ENCODE data around the gene ZNF8.
A peak's percentile ranks its signal among the peaks of the same experiment; 100 is the strongest.
"Not testable (repeated sequence)": the region's sequence is repeated elsewhere in the genome, so short reads cannot be mapped to it uniquely, and the experiment has no call there.

The ZNF8 gene

DNA sequence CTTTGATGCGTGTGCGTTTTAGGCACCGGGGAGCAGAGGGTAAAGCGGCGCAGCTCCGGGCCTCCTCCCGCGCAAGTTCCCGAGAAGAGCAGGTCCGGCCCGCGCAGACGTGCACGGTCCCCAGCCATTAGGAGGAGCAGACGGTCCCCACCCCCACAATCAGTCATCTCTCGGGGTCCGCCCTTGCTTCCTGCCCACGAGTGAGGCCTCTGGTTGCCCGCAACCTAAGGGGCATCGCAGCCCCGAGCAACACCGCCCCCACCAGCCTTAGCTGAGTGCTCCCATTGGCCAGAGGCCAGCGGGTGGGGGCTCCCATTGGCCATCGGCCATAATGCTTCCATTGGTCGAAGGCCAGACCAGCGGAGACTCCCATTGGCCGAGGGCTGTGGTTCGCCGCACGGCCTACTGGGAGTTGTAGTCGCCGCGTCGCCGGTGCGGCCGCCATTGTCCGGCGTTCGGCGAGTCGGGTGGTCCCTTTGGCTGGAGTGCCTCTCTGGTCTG lies at the start of gene ZNF8:
ZNF8 (plus strand) TSS at position 415 of the 501 bp plus-strand sequence. CDS start 127 bp downstream, outside the sequence.
- peak; percentile 87 to 89 for DNase-seq (ENCODE audit: low read depth in 2 of 2)

DNA sequence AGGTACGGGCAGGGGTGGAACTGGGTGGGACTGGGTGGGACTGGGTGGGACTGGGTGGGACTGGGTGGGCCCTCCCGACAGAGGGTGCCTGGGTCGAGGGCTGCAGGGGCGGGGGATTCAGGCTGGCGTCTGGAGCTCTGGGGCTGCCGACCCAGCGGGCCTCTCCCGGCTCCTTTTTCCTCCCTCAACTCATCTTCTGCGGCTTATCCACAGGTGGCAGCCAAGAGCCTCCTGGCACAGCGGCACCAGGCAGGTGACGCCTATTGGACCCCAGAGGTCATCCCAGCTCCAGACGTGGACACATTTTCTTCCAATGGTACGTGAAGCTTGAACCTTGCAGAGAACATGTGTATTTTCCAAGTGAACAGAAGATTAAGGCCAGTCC lies 49.5 kb upstream of the ZNF8 start:
- DNase-seq (ENCODE audit: low read depth in 2 of 2): no peak

DNA sequence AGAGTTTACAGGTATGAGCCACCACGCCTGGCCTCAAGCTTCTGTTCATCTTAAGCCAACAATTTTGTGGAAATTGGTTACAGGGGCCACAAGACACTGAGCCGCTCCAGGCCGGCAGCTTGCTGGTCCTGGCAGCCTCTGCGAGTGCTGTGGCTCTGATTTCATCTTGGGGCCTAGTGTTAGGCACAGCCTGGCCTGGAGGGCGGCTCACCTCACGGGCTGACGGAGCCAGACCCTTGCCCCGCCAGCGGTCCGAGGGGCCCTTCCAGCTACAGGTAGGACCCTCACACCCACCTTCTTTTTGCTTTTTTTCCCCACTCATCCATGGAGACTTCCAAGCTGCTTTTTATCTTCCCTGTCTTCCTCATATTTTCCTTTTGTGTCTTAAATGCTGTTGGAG lies 41.4 kb upstream of the ZNF8 start:
- DNase-seq (ENCODE audit: low read depth in 2 of 2): no peak

DNA sequence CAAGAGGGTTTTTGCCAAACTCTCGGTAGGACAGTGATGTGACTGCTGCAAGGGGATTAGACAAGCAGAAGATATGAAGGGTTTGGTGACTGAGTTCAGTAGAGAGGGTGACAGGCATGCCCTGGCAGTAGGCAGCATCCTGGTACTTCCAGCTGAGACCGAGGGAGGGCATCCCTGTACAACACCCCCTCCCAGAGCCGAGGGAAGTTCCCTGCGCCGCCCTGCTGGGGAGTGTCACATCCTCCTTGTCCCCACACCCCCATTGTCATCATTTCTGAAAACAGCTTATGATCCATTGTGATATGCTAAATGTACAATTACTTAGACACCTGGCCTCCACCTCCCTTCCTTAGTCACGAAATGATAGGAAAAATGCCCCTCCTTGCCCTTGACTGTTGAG lies 35.4 kb upstream of the ZNF8 start:
- DNase-seq (ENCODE audit: low read depth in 2 of 2): no peak

DNA sequence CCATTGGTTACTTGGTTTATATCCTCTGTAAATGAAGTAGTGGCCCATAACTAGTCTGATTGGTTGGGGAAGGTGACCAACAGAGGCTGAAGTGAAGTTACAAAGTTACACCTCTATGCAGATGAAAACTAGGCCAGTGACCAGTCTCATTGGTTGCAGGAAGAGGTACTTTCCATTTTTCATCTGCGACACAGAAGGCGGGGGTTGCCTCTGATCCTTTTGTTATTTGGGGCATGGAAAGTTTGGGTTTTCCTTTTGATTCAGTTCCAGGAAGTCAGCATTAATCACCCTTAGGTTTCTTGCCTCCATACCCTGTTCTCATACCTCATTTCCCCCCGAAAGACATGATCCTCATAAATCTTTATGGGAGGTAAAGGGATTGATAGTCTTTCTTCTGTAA lies 29.9 kb upstream of the ZNF8 start:
- no peak for DNase-seq (ENCODE audit: low read depth in 2 of 2)

DNA sequence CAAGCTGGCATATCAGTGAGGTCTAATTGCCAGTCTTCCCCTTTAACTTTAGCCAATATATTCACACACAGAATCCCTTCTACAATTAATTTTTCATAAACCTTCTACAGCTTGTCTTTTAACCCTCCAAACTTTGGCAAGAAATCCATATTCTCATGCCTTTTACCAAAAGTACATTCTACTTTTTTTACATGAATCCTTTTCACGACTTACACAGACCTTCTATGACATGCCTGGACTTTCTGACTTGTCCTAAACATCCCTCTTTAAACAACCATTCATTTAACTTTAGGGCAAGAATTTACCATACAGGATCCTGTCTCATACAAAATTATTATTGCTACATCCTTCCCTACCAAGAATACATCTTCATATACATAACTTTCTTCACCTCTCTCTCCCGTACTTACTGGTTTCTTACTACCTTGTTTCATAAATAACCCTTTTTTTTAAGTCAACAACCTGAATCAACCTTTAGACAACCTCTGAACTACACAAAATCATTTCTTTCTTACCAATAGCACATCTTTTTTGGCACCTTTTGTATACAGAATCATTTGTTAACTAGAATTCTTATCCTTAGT lies 26.6 kb upstream of the ZNF8 start:
- DNase-seq (ENCODE audit: low read depth in 2 of 2): no peak

DNA sequence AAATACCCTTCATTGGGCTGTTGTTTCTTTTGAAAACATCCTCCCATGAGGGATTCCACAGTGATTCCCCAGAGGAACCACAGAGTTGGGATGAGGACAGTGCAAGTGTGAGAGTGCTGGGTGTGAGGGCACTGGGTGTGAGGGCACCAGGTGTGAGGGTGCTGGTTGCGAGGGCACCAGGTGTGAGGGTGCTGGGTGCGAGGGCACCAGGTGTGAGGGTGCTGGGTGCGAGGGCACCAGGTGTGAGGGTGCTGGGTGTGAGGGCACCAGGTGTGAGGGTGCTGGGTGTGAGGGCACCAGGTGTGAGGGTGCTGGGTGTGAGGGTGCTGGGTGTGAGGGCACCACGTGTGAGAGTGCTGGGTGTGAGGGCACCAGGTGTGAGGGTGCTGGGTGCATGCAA lies 20.5 kb upstream of the ZNF8 start:
- DNase-seq (ENCODE audit: low read depth in 2 of 2): not testable (repeated sequence)

DNA sequence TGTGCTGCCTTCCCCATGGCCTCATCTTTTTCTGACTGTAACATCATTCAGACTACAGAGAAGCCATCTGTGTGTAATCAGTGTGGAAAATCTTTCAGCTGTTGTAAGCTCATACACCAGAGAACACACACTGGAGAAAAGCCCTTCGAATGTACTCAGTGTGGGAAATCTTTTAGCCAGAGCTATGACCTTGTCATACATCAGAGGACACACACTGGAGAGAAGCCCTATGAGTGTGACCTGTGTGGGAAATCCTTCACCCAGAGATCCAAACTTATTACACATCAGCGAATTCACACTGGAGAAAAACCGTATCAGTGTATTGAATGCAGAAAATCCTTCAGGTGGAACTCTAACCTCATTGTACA lies 17.2 kb upstream of the ZNF8 start:
- DNase-seq (ENCODE audit: low read depth in 2 of 2): no peak

DNA sequence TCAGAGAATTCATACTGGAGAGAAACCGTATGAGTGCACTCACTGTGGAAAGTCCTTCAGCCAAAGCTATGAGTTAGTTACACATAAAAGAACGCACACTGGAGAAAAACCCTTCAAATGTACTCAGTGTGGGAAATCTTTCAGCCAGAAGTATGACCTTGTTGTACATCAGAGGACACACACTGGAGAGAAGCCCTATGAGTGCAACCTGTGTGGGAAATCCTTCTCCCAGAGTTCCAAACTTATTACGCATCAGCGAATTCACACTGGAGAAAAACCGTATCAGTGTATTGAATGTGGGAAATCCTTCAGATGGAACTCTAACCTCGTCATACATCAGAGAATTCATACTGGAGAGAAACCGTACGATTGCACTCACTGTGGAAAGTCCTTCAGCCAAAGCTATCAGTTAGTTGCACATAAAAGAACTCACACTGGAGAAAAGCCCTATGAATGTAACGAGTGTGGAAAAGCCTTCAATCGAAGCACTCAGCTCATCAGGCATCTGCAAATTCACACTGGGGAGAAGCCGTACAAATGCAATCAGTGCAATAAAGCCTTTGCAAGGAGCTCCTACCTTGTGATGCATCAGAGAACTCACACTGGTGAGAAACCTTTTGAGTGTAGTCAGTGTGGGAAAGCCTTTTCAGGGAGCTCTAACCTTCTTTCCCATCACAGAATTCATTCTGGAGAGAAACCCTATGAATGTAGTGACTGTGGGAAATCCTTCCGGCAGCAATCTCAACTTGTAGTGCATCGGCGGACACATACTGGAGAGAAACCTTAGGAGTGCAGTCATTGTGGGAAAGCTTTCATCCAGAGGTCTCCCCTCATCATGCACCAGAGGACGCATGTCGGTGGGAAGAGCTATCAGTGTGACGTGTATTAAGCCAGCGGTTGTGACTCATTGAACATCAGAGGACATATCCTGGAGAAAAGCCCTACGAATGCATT lies 16.5 kb upstream of the ZNF8 start:
- no peak for DNase-seq (ENCODE audit: low read depth in 2 of 2)

DNA sequence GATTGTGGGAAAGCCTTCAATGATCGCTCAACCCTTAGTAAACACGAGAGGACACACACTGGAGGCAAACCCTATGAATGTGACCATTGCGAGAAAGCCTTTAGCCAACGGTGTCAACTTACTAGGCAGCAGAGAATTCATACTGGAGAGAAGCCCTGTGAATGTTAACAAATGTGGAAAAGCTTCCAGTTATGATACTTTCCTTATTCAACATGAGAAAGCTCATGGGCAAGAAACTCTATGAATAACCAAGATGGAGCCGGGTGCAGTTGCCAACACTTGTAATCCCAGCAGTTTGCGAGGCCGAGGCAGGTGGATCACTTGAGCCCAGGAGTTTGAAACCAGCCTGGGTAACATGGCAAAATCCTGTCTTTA lies 15.8 kb upstream of the ZNF8 start:
- DNase-seq (ENCODE audit: low read depth in 2 of 2): no peak

DNA sequence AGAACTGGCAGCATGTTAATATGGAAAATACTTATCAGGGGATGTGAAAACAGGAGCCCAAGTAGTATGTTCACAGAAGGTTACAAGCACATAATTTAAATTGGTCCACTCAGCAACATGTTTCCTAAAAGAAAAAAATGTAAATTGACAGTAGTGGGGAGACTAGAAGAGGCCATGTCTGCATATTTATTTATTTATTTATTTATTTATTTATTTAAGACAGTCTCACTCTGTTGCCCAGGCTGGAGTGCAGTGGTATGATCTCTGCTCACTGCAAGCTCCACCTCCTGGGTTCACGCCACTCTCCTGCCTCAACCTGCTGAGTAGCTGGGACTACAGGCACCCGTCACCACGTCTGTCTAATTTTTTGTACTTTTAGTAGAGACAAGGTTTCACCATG lies 13.7 kb upstream of the ZNF8 start:
- no peak for DNase-seq (ENCODE audit: low read depth in 2 of 2)

DNA sequence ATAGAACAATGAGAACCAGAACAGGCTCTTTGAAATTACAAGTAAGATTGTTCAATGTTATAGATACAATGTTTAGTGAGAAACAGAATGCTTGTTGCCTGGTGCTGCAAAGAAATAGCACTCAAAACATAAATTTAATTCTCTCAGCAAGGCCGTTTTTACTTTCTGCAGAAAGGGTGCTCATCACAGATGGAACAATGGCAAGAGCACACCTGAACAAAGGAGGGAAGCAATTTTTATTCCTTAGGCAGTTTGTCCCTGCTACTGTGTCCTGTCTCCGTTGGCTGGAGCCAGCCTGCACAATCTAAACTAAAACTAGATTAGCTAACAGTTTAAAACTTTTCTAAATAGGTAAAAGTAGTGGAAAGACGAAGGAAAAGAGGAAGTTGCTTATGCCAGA lies 10.4 kb upstream of the ZNF8 start:
- no peak for DNase-seq (ENCODE audit: low read depth in 2 of 2)

DNA sequence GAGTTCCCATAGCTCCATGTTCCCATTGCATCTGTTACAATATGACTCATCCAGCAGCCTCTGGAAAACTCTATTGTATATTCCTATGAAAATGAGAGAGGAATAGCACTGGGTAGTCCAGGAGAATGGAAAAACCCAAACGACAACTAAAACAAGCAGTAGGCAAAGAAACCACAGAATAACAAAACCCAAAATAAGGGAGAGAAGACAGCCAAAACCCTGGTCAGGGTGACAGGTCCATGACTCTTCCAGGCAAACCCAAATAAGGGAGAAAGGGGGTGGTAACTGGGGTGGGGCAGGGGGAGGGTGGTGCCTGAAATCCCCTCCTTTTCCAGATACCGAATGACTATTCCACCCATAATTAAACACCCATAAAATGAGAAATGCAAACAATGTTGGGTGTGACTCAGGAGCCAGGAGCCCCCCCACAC lies 4.0 kb upstream of the ZNF8 start:
- DNase-seq (ENCODE audit: low read depth in 2 of 2): no peak

DNA sequence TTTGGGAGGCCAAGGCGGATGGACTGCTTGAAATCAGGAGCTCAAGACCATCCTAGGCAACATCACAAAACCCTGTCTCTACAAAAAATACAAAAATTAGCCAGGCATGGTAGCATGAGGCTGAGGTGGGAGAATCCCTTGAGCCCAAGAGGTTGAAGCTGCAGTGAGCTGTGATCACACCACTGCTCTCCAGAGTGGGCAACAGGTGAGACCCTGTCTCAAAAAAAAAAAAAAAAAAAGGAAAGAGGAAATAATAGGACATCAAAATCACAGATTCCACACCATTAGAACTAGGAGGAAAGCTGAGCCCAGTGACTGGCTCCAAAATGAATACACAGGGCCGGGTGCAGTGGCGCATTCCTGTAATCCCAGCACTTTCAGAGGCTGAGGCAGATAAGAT lies 3.2 kb upstream of the ZNF8 start:
- DNase-seq (ENCODE audit: low read depth in 2 of 2): no peak

DNA sequence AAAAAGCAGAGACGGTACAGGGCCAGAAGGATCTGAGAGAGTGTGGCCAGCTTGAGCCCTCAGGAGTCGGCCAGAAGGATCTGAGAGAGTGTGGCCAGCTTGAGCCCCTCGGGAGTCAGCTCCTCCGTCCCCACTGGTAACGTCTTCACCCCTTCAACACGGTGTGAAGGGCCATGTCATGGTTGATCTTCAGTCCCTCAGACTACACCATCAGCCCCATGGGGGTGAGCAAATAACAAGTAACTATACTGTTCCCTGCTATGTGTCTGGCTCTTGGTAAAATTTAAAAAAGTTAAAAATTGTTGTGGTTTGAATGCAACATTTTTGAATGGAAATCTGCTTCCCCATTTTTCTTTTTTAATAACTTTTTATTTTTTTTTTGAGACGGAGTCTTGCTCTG lies 1.6 kb upstream of the ZNF8 start:
- DNase-seq (ENCODE audit: low read depth in 2 of 2): no peak

DNA sequence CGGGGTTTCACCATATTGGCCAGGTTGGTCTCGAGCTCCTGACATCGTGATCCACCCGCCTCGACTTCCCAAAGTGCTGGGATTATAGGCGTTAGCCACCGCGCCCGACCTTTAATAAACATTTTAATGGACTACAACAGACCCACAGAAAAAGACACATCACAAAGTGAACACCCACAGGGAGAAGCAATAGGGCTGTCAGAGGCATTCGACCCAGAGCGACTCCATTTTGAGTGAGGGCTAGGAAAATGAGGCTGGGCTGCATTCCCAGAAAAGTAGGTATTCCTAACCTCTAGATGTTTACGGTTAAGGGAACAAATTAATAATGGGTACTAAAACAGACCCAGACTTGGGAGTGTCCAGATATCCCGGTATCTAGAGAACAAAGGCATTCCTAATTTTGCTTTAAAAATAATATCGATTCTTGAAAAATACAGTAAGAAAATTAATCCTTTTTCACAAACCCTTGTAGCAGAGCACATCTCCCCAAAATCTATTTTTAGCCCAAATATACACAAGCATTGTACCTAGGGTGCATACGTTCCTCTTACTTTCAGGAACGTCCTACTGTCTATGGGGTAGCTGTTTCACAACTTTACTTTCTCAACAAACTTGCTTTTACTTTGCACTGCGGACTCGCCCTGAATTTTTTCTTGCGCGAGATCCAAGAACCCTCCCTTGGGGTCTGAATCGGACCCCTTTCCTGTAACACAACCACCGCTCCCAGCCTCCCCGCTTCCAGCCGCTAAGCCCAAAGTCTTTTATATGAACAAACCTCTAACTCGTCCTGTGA lies 811 bp upstream of the ZNF8 start:
- no peak for DNase-seq (ENCODE audit: low read depth in 2 of 2)

DNA sequence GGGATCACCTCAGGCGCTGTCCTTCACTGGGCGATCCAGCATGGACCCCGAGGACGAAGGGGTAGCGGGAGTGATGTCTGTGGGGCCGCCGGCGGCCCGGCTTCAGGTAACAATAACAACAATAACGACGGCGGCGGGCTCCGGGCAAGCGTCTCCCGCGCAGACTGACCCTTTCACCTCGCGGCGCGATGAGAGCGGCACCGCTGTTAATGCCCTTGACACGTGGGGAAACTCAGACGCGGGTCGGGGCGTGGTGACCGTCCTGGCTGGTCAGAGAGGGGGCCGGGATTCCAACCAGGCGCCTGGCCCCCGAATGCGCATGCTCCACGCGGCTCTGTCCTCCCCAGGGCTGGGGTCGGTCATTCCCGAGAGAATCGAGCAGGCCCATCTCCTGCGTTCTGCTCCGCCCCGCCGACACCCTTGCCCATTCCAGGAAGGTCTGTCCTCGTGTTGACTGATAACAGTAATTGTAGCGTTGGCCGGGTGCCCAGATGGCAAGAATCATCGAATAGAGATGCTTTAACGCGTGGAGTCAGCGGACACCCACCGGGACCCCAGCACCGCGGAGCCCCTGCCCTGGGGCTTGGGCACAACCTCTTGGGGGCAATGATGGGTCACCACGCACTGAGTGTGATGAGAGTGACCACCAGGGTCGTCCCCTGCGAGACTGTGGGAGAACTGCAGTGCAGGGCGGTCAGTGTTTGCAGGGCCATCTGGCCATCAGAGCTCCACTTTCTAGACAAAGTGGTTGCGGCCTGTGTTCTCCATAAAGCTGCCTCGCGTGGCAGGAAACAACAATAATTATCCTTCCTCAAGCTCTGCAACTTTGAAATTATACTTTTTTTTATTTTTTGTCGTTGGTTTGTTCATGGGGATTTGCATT lies 528 bp downstream of the ZNF8 start:
- DNase-seq (ENCODE audit: low read depth in 2 of 2): peak; percentile 2 to 7

DNA sequence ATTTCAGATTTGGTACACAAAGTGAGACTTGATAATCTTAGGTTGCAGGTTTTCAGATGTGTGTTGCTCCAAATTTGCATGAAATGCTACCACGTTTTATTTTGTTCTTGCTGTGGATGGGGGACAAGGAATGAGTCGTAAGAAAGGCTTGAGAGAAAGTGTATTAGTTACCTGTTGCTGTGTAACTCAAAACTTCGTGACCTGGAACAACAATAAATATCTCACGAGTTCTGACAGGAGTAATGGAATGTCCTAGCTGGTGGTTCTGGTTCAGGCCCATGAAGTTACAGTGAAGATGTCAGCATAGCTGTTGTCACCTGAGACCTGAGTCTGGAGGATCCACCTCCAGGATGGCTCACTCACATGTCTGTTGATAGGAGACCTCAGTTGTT lies 1.2 kb downstream of the ZNF8 start:
- no peak for DNase-seq (ENCODE audit: low read depth in 2 of 2)

DNA sequence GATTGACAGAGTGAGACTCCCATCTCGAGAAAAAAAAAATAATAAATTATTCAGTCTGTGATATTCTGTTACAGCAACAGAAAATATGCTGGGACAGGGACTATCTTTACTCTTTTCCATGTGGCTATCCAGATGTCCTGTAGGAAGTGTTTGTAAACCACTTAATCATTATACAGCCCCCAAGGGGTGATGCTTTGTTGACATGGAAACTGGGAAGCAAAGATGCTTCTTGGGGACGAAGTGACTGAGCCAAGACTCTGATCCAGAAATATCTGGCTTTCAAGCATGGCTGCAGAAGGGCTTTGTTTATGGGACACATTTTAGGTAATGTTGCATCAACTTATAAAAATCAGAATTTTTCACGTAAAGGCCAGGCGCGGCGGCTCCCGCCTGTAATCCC lies 5.4 kb downstream of the ZNF8 start:
- no peak for DNase-seq (ENCODE audit: low read depth in 2 of 2)

DNA sequence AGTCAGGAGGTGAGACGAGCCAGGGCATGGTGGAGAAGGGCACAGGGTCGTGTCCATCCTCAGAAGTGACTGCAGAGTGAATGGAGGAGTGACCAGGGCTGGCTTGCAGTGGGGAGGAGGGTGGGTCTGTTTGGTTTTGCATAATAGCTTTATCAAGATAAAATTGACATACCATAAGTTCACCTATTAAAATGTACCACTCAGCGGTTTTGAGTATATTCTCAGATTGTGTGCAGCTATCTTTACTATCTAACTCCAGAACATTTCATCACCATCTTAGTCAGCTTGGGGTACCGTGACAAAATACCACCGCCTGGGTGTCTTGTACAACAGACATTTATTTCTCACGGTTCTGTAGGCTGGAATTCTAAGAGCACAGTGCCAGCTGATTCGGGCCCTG lies 13.2 kb downstream of the ZNF8 start:
- DNase-seq (ENCODE audit: low read depth in 2 of 2): no peak

DNA sequence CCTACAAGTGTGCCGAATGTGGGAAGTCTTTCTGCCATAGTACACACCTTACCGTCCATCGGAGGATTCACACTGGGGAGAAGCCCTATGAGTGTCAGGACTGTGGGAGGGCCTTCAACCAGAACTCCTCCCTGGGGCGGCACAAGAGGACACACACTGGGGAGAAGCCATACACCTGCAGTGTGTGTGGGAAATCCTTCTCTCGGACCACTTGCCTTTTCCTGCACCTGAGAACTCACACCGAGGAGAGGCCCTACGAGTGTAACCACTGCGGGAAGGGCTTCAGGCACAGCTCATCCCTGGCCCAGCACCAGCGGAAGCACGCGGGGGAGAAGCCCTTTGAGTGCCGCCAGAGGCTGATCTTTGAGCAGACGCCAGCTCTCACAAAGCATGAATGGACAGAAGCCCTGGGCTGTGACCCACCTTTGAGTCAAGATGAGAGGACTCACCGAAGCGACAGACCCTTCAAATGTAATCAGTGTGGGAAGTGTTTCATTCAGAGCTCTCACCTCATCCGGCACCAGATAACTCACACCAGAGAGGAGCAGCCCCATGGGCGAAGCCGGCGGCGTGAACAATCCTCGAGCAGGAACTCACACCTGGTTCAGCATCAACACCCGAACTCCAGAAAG lies 16.1 kb downstream of the ZNF8 start:
- no peak for DNase-seq (ENCODE audit: low read depth in 2 of 2)
